Measurements from ENCODE around the gene PIGU. TPM values are rescaled to one million over a fixed set of nuclear protein-coding genes. Genes with fewer than 3 reads are reported as not detected.

The PIGU gene
- total and polyA plus RNA-seq, 7 experiments from 2014 or later: 8.6 to 34.5 (median 16.7) TPM

- intact Hi-C loops (cut with micrococcal nuclease): no loop called here
- ATAC-seq: no peak
- no peaks in the 10 kb centered on the region for H3K27me3 Mint-ChIP-seq
These were observed 123.5 kb downstream of the PIGU start for GRCh38 chr20:34553366-34553867.

GRCh38 chr20:34552569-34552968 is 124.3 kb downstream of the PIGU start:
- ATAC-seq (no peak), DNase-seq (no peak)
- POLR2A ChIA-PET: no interaction called here
- CTCF ChIA-PET: no interaction called here
- H3K27me3 ChIP-seq (ENCODE audit: control insufficient read depth in 2 of 2, insufficient read depth in 2 of 2, low read length in 2 of 2): no peaks in the 10 kb centered on the region
- Mint-ChIP-seq H3K27ac (no peak overlapping the region), H3K4me1 (peaks cover 0 to 9% (median 6%) of the 10 kb centered on the region in 7 donors), H3K9me3 (no peaks in the 10 kb centered on the region), H3K27me3 (no peaks in the 10 kb centered on the region), H3K4me3 (no peak overlapping the region), H3K36me3 (no peaks in the 10 kb centered on the region)
- no peak overlapping the region for H3K4me3 ChIP-seq (ENCODE audit: low read length)
- intact Hi-C loops (cut with micrococcal nuclease): no loop called here
- no peak overlapping the region for H3K27ac ChIP-seq (ENCODE audit: low read depth, low read length)
- H3K4me1 ChIP-seq (ENCODE audit: control insufficient read depth in 2 of 2, insufficient read depth in 2 of 2, low read length in 2 of 2): peaks cover 2 to 4% of the 10 kb centered on the region in 2 donors
- no peaks in the 10 kb centered on the region for H3K36me3 ChIP-seq (ENCODE audit: control insufficient read depth in 2 of 3, insufficient read depth in 3 of 3, low read length in 3 of 3)
- H3K9me3 ChIP-seq (ENCODE audit: control insufficient read depth in 2 of 3, low read length in 3 of 3): no peaks in the 10 kb centered on the region

More at GRCh38 chr20:34553366-34553867, 123.5 kb downstream of the PIGU start:
- H3K36me3 ChIP-seq (ENCODE audit: control insufficient read depth in 2 of 3, insufficient read depth in 3 of 3, low read length in 3 of 3): no peaks in the 10 kb centered on the region
- no peaks in the 10 kb centered on the region for H3K27me3 ChIP-seq (ENCODE audit: control insufficient read depth in 2 of 2, insufficient read depth in 2 of 2, low read length in 2 of 2)
- Mint-ChIP-seq H3K4me1 (peaks cover 8 to 16% (median 13%) of the 10 kb centered on the region in 7 donors), H3K4me3 (no peak overlapping the region), H3K9me3 (no peaks in the 10 kb centered on the region), H3K36me3 (no peaks in the 10 kb centered on the region), H3K27ac (no peak overlapping the region)
- no peak for DNase-seq
- H3K9me3 ChIP-seq (ENCODE audit: control insufficient read depth in 2 of 3, low read length in 3 of 3): no peaks in the 10 kb centered on the region
- H3K27ac ChIP-seq (ENCODE audit: low read depth, low read length): no peak overlapping the region
- ChIA-PET CTCF (no interaction called here), POLR2A (no interaction called here)
- no peak overlapping the region for H3K4me3 ChIP-seq (ENCODE audit: low read length)
- H3K4me1 ChIP-seq (ENCODE audit: control insufficient read depth in 2 of 2, insufficient read depth in 2 of 2, low read length in 2 of 2): peaks cover 4 to 8% of the 10 kb centered on the region in 2 donors

GRCh38 chr20:34549929-34550305 is 127.0 kb downstream of the PIGU start:
- H3K27me3 ChIP-seq (ENCODE audit: control insufficient read depth in 2 of 2, insufficient read depth in 2 of 2, low read length in 2 of 2): no peaks in the 10 kb centered on the region
- no peak overlapping the region for H3K4me3 Mint-ChIP-seq
- H3K9me3 ChIP-seq (ENCODE audit: control insufficient read depth in 2 of 3, low read length in 3 of 3): no peaks in the 10 kb centered on the region
- no peaks in the 10 kb centered on the region for H3K36me3 ChIP-seq (ENCODE audit: control insufficient read depth in 2 of 3, insufficient read depth in 3 of 3, low read length in 3 of 3)
- H3K4me3 ChIP-seq (ENCODE audit: low read length): no peak overlapping the region
- intact Hi-C loops (cut with micrococcal nuclease): no loop called here
- peaks cover 0 to 3% (median under 1%) of the 10 kb centered on the region in 7 donors for H3K4me1 Mint-ChIP-seq
- no peak for DNase-seq
- no peak for ATAC-seq
- H3K27me3 Mint-ChIP-seq: no peaks in the 10 kb centered on the region
- H3K4me1 ChIP-seq (ENCODE audit: control insufficient read depth in 2 of 2, insufficient read depth in 2 of 2, low read length in 2 of 2): no peaks in the 10 kb centered on the region
- no peaks in the 10 kb centered on the region for H3K36me3 Mint-ChIP-seq
- no peaks in the 10 kb centered on the region for H3K9me3 Mint-ChIP-seq
- POLR2A ChIA-PET: no interaction called here
- CTCF ChIA-PET: no interaction called here
- H3K27ac Mint-ChIP-seq: no peak overlapping the region
- H3K27ac ChIP-seq (ENCODE audit: low read depth, low read length): no peak overlapping the region

DNA sequence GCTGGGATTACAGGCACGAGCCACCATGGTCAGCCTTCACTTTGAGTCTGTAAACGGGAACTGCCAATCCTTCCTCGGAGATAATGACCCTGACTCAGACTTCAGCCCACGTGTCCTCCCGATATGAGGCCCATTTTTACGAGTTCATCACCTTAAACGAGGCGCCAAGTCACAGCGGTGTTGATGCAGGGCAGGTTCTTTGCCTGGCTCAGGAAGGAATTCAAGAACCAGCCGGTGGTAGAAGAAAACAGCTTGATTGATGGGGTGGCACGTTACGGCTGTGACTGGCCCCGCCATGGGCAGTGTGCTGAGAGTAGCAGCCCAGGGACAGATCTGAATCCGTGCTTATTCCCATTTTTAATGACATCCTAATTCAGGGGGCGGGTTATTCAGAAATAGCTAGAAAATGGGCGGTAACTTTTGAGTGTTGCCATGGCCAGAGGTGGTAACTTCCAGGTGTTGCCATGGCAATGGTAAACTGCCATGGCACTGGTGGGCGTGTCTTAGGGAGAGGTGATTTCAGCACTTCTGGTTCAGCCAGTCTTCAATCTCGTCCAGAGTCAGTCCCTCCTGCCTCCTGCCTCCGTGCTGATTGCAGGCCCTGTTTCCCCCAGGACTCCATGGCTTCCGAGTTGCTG is 127.5 kb downstream of the PIGU start:
- Mint-ChIP-seq H3K36me3 (peaks cover 0 to 1% (median 0%) of the 10 kb centered on the region in 5 donors), H3K9me3 (no peaks in the 10 kb centered on the region), H3K27me3 (no peaks in the 10 kb centered on the region), H3K4me1 (peaks cover 4 to 7% (median 5%) of the 10 kb centered on the region in 7 donors), H3K4me3 (no peak overlapping the region), H3K27ac (peak overlapping the region in 1 of 9 donors; percentile 59)
- intact Hi-C loops (cut with micrococcal nuclease): no loop called here
- ChIA-PET CTCF (no interaction called here), POLR2A (interaction anchor here (0.6 kb wide), 1 partner anchor 208 kb away, joined by 3 read pairs; no protein-coding TSS in a partner anchor)
- DNase-seq (no peak), ATAC-seq (no peak)
- no peaks in the 10 kb centered on the region for H3K27me3 ChIP-seq (ENCODE audit: control insufficient read depth in 2 of 2, insufficient read depth in 2 of 2, low read length in 2 of 2)
- H3K4me1 ChIP-seq (ENCODE audit: control insufficient read depth in 2 of 2, insufficient read depth in 2 of 2, low read length in 2 of 2): no peaks in the 10 kb centered on the region
- H3K4me3 ChIP-seq (ENCODE audit: low read length): no peak overlapping the region
- H3K9me3 ChIP-seq (ENCODE audit: control insufficient read depth in 2 of 3, low read length in 3 of 3): no peaks in the 10 kb centered on the region
- no peaks in the 10 kb centered on the region for H3K36me3 ChIP-seq (ENCODE audit: control insufficient read depth in 2 of 3, insufficient read depth in 3 of 3, low read length in 3 of 3)
- H3K27ac ChIP-seq (ENCODE audit: low read depth, low read length): no peak overlapping the region

GRCh38 chr20:34547844-34548613 is 128.9 kb downstream of the PIGU start:
- ChIA-PET CTCF (interaction anchor here (0.7 kb wide), 1 partner anchor 661 kb away, joined by 3 read pairs; no protein-coding TSS in a partner anchor), POLR2A (no interaction called here)
- Histone ChIP-seq H3K36me3 (ENCODE audit: control insufficient read depth in 2 of 3, insufficient read depth in 3 of 3, low read length in 3 of 3) (no peaks in the 10 kb centered on the region), H3K4me3 (ENCODE audit: low read length) (no peak overlapping the region), H3K4me1 (ENCODE audit: control insufficient read depth in 2 of 2, insufficient read depth in 2 of 2, low read length in 2 of 2) (no peaks in the 10 kb centered on the region), H3K27me3 (ENCODE audit: control insufficient read depth in 2 of 2, insufficient read depth in 2 of 2, low read length in 2 of 2) (no peaks in the 10 kb centered on the region), H3K9me3 (ENCODE audit: control insufficient read depth in 2 of 3, low read length in 3 of 3) (no peaks in the 10 kb centered on the region), H3K27ac (ENCODE audit: low read depth, low read length) (no peak overlapping the region)
- ATAC-seq (no peak), DNase-seq (no peak)
- Mint-ChIP-seq H3K27ac (no peak overlapping the region), H3K36me3 (peaks cover 0 to 4% (median 0%) of the 10 kb centered on the region in 5 donors), H3K9me3 (no peaks in the 10 kb centered on the region), H3K4me3 (no peak overlapping the region), H3K27me3 (no peaks in the 10 kb centered on the region), H3K4me1 (peaks cover 12 to 18% (median 14%) of the 10 kb centered on the region in 7 donors)
- intact Hi-C loops (cut with micrococcal nuclease): no loop called here

DNA sequence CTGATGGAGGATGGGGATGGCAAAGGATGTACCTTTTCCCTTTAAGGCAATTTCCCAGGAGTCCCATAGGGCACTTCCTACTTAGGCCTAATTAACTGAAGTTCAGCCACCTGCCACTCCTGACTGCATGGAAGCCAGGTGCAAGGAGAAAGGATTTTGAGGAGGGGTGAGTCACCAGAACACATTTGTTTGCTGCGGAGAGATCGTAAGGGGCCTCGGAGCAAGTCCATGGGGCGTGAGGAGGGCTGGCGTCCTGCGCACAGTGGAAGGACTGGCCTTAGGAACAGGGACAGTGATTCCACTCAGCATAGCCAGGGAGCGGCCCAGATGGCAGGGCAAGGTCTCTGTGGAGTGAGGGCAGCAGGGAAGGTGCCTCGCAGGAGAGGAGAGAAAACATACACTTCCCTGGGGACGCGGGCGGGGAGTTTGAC is 130.1 kb downstream of the PIGU start:
- no peak overlapping the region for H3K27ac ChIP-seq (ENCODE audit: low read depth, low read length)
- Mint-ChIP-seq H3K27me3 (no peaks in the 10 kb centered on the region), H3K4me3 (no peak overlapping the region), H3K36me3 (peaks cover 0 to 4% (median 0%) of the 10 kb centered on the region in 5 donors), H3K9me3 (no peaks in the 10 kb centered on the region), H3K4me1 (peaks cover 12 to 18% (median 14%) of the 10 kb centered on the region in 7 donors), H3K27ac (no peak overlapping the region)
- no peaks in the 10 kb centered on the region for H3K9me3 ChIP-seq (ENCODE audit: control insufficient read depth in 2 of 3, low read length in 3 of 3)
- peaks cover 0 to 2% (median 0%) of the 10 kb centered on the region in 3 experiments for H3K36me3 ChIP-seq (ENCODE audit: control insufficient read depth in 2 of 3, insufficient read depth in 3 of 3, low read length in 3 of 3)
- intact Hi-C loops (cut with micrococcal nuclease): no loop called here
- CTCF ChIA-PET: no interaction called here
- H3K27me3 ChIP-seq (ENCODE audit: control insufficient read depth in 2 of 2, insufficient read depth in 2 of 2, low read length in 2 of 2): no peaks in the 10 kb centered on the region
- DNase-seq (no peak), ATAC-seq (no peak)
- H3K4me3 ChIP-seq (ENCODE audit: low read length): no peak overlapping the region
- POLR2A ChIA-PET: no interaction called here
- peaks cover 0 to 2% of the 10 kb centered on the region in 2 donors for H3K4me1 ChIP-seq (ENCODE audit: control insufficient read depth in 2 of 2, insufficient read depth in 2 of 2, low read length in 2 of 2)
